CD8-positive, alpha-beta memory T cell (primary cell): Measurements from ENCODE around the gene DUS2. TPM values are rescaled to one million over a fixed set of nuclear protein-coding genes. Genes with fewer than 3 reads are reported as not detected.

ENCODE experiments used
- CTCF ChIA-PET: fragments of 350-600 bp; sonication (Branson Sonifier 250); formaldehyde crosslinking; loops from one replicate; lab custom pipeline; 2021; ENCODE audit warnings: antibody characterized with exemption; lab: Charles Lee
- POLR2A ChIA-PET: fragments of 350-600 bp; sonication (Branson Sonifier 250); formaldehyde crosslinking; loops from one replicate; lab custom pipeline; 2021; ENCODE audit warnings: antibody characterized with exemption; lab: Charles Lee
- DNase-seq, 5 donors: peaks; one replicate each; pipeline versions ENCODE4 v3.0.0 to v3.0.0-alpha.2; 2020 to 2022; ENCODE audit warnings: mixed read lengths in 1 of 5
- H3K27ac ChIP-seq: one replicate; pipeline ENCODE4 v1.7.0; 2013; ENCODE audit warnings: low read depth, mild to moderate bottlenecking, low read length, moderate library complexity
- H3K27me3 ChIP-seq: 2 replicates; pipeline ENCODE4 v1.7.0; 2013; ENCODE audit warnings: low read length, mild to moderate bottlenecking; ENCODE audit not compliant: insufficient read depth, poor library complexity, severe bottlenecking
- H3K36me3 ChIP-seq: 2 replicates; pipeline ENCODE4 v1.7.0; 2013; ENCODE audit warnings: mild to moderate bottlenecking, low read length, moderate library complexity; ENCODE audit not compliant: insufficient read depth
- H3K4me1 ChIP-seq: 2 replicates; pipeline ENCODE4 v1.7.0; 2013; ENCODE audit warnings: mild to moderate bottlenecking, low read length, moderate library complexity; ENCODE audit not compliant: insufficient read depth
- H3K4me3 ChIP-seq: 2 replicates; pipeline ENCODE4 v1.7.0; 2013; ENCODE audit warnings: mild to moderate bottlenecking, low read length
- H3K9me3 ChIP-seq: 2 replicates; pipeline ENCODE4 v1.7.0; 2013; ENCODE audit warnings: mild to moderate bottlenecking, low read length
- H3K27ac Mint-ChIP-seq, 8 donors: one replicate each; pipeline ENCODE4 v1.8.0; 2020 to 2021; ENCODE audit warnings: mixed read lengths in 8 of 8, mild to moderate bottlenecking in 6 of 8, inconsistent platforms in 3 of 8, moderate library complexity in 3 of 8
- H3K27me3 Mint-ChIP-seq, 2 donors: one replicate each; pipeline ENCODE4 v1.8.0; 2020 to 2021; ENCODE audit warnings: mixed read lengths in 2 of 2, mild to moderate bottlenecking in 1 of 2, moderate library complexity in 1 of 2
- H3K36me3 Mint-ChIP-seq, 3 donors: one replicate each; pipeline ENCODE4 v1.8.0; 2020 to 2021; ENCODE audit warnings: mixed read lengths in 3 of 3, inconsistent platforms in 1 of 3, mild to moderate bottlenecking in 1 of 3
- H3K4me1 Mint-ChIP-seq, 3 donors: one replicate each; pipeline ENCODE4 v1.8.0; 2020 to 2021; ENCODE audit warnings: mixed read lengths in 3 of 3, inconsistent platforms in 1 of 3, mild to moderate bottlenecking in 1 of 3
- H3K4me3 Mint-ChIP-seq, 7 donors: one replicate each; pipeline ENCODE4 v1.8.0; 2020 to 2021; ENCODE audit warnings: mixed read lengths in 7 of 7, mild to moderate bottlenecking in 6 of 7, moderate library complexity in 4 of 7, inconsistent platforms in 2 of 7
- H3K9me3 Mint-ChIP-seq, 5 donors: one replicate each; pipeline ENCODE4 v1.8.0; 2020 to 2022; ENCODE audit warnings: mixed read lengths in 5 of 5, mild to moderate bottlenecking in 3 of 5, moderate library complexity in 2 of 5, inconsistent platforms in 1 of 5
- polyA plus RNA-seq: library from polyadenylated mRNA; unstranded; fragments of 300-500 nt; fragmentation: Illumina TruSeq; gene quantifications from one replicate; pipeline ENCODE4 v1.2.3, GENCODE V29; 2021
- total RNA-seq, 2 experiments: library from RNA; stranded (reverse); gene quantifications; one replicate each; pipeline ENCODE4 v1.2.3, GENCODE V29; 2021

Gene DUS2
- total and polyA plus RNA-seq, 3 experiments from 2014 or later = 15.3 to 32.2 (median 31.3) TPM

GRCh38 chr16:68047987-68048386 lies 24.9 kb downstream of the DUS2 start:
- no peak overlapping the region for H3K4me3 Mint-ChIP-seq
- peak overlapping the region in 4 of 8 donors; percentile 8 to 46 (median 26) for H3K27ac Mint-ChIP-seq
- H3K9me3 Mint-ChIP-seq = no peaks in the 10 kb centered on the region
- H3K36me3 ChIP-seq = peaks cover 14% of the 10 kb centered on the region
- H3K27me3 ChIP-seq = no peaks in the 10 kb centered on the region
- no peaks in the 10 kb centered on the region for H3K4me1 ChIP-seq
- peaks cover 2 to 8% (median 4%) of the 10 kb centered on the region in 3 donors for H3K4me1 Mint-ChIP-seq
- POLR2A ChIA-PET = no interaction called here
- H3K27me3 Mint-ChIP-seq = no peaks in the 10 kb centered on the region
- peaks cover 0 to 48% (median 8%) of the 10 kb centered on the region in 3 donors for H3K36me3 Mint-ChIP-seq
- H3K27ac ChIP-seq = no peak overlapping the region
- CTCF ChIA-PET = interaction anchor here (0.7 to 1.1 kb wide), 3 partner anchors 20 to 164 kb away, joined by 3 to 4 read pairs (median 3); no protein-coding TSS in a partner anchor
- H3K4me3 ChIP-seq = no peak overlapping the region
- no peaks in the 10 kb centered on the region for H3K9me3 ChIP-seq
- DNase-seq = no peak

DNA sequence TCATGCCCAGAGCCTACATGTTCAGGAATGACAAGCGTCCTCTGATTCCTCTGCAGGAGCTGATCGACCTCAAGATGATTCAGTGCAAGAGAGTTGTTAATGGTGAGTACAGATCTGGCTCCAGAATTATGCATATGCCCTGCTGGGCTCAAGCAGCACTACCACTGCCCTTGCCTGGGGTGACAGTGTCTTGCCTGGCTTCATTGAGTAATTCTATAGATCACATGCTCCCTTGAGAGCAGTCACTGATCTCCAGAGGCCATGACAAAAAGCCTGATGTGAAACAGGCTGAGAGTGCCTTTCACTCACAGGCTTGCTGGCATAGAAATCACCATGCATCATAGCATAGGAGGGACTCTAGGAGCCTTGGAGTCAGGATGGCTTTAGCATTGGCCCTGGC lies 26.4 kb downstream of the DUS2 start:
- POLR2A ChIA-PET = no interaction called here
- H3K27ac ChIP-seq = no peak overlapping the region
- peaks cover 14% of the 10 kb centered on the region for H3K36me3 ChIP-seq
- H3K36me3 Mint-ChIP-seq = peaks cover 0 to 59% (median 19%) of the 10 kb centered on the region in 3 donors
- H3K9me3 ChIP-seq = no peaks in the 10 kb centered on the region
- peaks cover 2 to 4% (median 4%) of the 10 kb centered on the region in 3 donors for H3K4me1 Mint-ChIP-seq
- peak overlapping the region in 2 of 8 donors; percentile 44 to 50 for H3K27ac Mint-ChIP-seq
- no peak for DNase-seq
- no peaks in the 10 kb centered on the region for H3K4me1 ChIP-seq
- H3K4me3 Mint-ChIP-seq = no peak overlapping the region
- H3K4me3 ChIP-seq = no peak overlapping the region
- no peaks in the 10 kb centered on the region for H3K27me3 Mint-ChIP-seq
- no peaks in the 10 kb centered on the region for H3K27me3 ChIP-seq
- CTCF ChIA-PET = interaction anchor here (1.0 kb wide), 1 partner anchor 9 kb away, joined by 3 read pairs; no protein-coding TSS in a partner anchor
- H3K9me3 Mint-ChIP-seq = no peaks in the 10 kb centered on the region

DNA sequence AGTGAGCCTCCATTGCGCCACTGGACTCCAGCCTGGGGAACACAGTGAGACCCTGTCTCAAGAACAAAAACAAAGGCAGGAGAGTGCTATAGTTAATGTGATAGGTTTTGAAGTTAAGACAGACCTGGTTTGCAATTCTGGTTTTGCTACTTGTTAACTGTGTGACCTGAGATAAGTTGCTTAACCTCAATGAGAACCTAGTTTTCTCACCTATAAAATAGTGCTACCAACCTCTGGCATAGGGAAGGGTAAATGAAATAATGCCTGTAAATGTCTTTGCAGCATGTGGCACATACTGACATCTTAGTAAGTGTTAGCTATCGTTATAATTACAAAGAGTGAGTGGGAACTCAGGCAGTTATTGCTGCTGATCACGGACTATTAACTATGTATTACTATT lies 32.3 kb downstream of the DUS2 start:
- no peak for DNase-seq
- Mint-ChIP-seq H3K27me3 (no peaks in the 10 kb centered on the region), H3K36me3 (peaks cover 13 to 56% (median 21%) of the 10 kb centered on the region in 3 donors), H3K4me1 (peaks cover 22 to 33% (median 32%) of the 10 kb centered on the region in 3 donors), H3K9me3 (no peaks in the 10 kb centered on the region), H3K4me3 (no peak overlapping the region), H3K27ac (peak overlapping the region in 1 of 8 donors; percentile 83)
- H3K4me1 ChIP-seq = peaks cover 13% of the 10 kb centered on the region
- CTCF ChIA-PET = interaction anchor here (0.6 to 1.4 kb wide), 4 partner anchors 9 to 171 kb away, joined by 3 to 5 read pairs (median 4); partner anchors contain the start of gene NFATC3
- no peak overlapping the region for H3K27ac ChIP-seq
- H3K9me3 ChIP-seq = no peaks in the 10 kb centered on the region
- H3K36me3 ChIP-seq = peaks cover 23% of the 10 kb centered on the region
- H3K27me3 ChIP-seq = no peaks in the 10 kb centered on the region
- H3K4me3 ChIP-seq = no peak overlapping the region
- POLR2A ChIA-PET = no interaction called here

DNA sequence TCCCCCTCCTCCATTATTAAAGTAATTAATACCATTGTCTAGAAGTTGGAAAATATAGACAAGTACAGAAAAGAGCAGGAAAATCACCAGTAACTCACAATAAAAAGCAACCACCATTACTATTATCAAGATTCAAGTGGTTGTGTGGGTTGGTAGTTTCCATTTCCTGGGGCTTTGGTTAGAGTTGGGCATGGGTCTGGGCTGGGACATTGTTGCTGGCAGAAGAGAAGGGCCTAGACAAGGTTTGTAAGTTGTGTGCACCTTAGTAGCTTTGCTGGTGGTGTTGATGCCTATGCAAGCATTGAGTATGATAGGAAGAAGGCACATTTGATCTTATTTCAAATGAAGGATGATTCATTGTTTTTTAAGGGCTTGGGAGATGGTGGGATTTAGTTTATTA lies 36.7 kb downstream of the DUS2 start:
- H3K4me1 ChIP-seq = peaks cover 56% of the 10 kb centered on the region
- no peak for DNase-seq
- no peaks in the 10 kb centered on the region for H3K9me3 Mint-ChIP-seq
- H3K4me1 Mint-ChIP-seq = peaks cover 57 to 76% (median 74%) of the 10 kb centered on the region in 3 donors
- peak overlapping the region; percentile 34 to 74 (median 54) for H3K27ac Mint-ChIP-seq
- no peak overlapping the region for H3K27ac ChIP-seq
- H3K4me3 ChIP-seq = no peak overlapping the region
- H3K36me3 ChIP-seq = peaks cover 13% of the 10 kb centered on the region
- peaks cover 7 to 33% (median 18%) of the 10 kb centered on the region in 3 donors for H3K36me3 Mint-ChIP-seq
- no peaks in the 10 kb centered on the region for H3K9me3 ChIP-seq
- ChIA-PET POLR2A (no interaction called here), CTCF (no interaction called here)
- H3K4me3 Mint-ChIP-seq = peak overlapping the region in 5 of 7 donors; percentile 7 to 54 (median 15)
- no peaks in the 10 kb centered on the region for H3K27me3 ChIP-seq
- H3K27me3 Mint-ChIP-seq = no peaks in the 10 kb centered on the region

GRCh38 chr16:68061396-68061795 lies 38.3 kb downstream of the DUS2 start:
- peaks cover 4 to 24% (median 13%) of the 10 kb centered on the region in 3 donors for H3K36me3 Mint-ChIP-seq

GRCh38 chr16:68062910-68063393 lies 39.9 kb downstream of the DUS2 start:
- peaks cover 4 to 22% (median 10%) of the 10 kb centered on the region in 3 donors for H3K36me3 Mint-ChIP-seq
- Histone ChIP-seq H3K4me3 (no peak overlapping the region), H3K36me3 (no peaks in the 10 kb centered on the region), H3K27ac (no peak overlapping the region), H3K9me3 (no peaks in the 10 kb centered on the region), H3K27me3 (no peaks in the 10 kb centered on the region), H3K4me1 (peaks cover 77% of the 10 kb centered on the region)
- peak overlapping the region; percentile 85 to 96 (median 89) for H3K27ac Mint-ChIP-seq
- CTCF ChIA-PET = interaction anchor here (1.0 to 9.9 kb wide), 9 partner anchors 9 to 179 kb away, joined by 3 to 91 read pairs (median 12); partner anchors contain the start of genes NFATC3, NRN1L and PSMB10
- POLR2A ChIA-PET = interaction anchor here (0.6 to 3.6 kb wide), 5 partner anchors 22 to 1385 kb away, joined by 3 to 11 read pairs (median 3); partner anchors contain the start of gene NFATC3
- H3K4me3 Mint-ChIP-seq = peak overlapping the region; percentile 10 to 86 (median 69)
- peak in 3 of 5 donors; percentile 34 to 68 (median 58) for DNase-seq
- H3K27me3 Mint-ChIP-seq = no peaks in the 10 kb centered on the region
- no peaks in the 10 kb centered on the region for H3K9me3 Mint-ChIP-seq
- peaks cover 72 to 89% (median 88%) of the 10 kb centered on the region in 3 donors for H3K4me1 Mint-ChIP-seq

More at GRCh38 chr16:68061396-68061795, 38.3 kb downstream of the DUS2 start:
- Histone ChIP-seq H3K4me1 (peaks cover 72% of the 10 kb centered on the region), H3K27me3 (no peaks in the 10 kb centered on the region), H3K4me3 (no peak overlapping the region), H3K27ac (no peak overlapping the region), H3K36me3 (peaks cover 1% of the 10 kb centered on the region), H3K9me3 (no peaks in the 10 kb centered on the region)
- CTCF ChIA-PET = interaction anchor here (1.1 to 9.9 kb wide), 6 partner anchors 16 to 245 kb away, joined by 4 to 91 read pairs (median 16); partner anchors contain the start of gene NFATC3
- Mint-ChIP-seq H3K9me3 (no peaks in the 10 kb centered on the region), H3K27me3 (no peaks in the 10 kb centered on the region), H3K27ac (peak overlapping the region; percentile 75 to 96 (median 88)), H3K4me1 (peaks cover 68 to 79% (median 79%) of the 10 kb centered on the region in 3 donors), H3K4me3 (peak overlapping the region in 3 of 7 donors; percentile 23 to 72 (median 50))
- no peak for DNase-seq
- POLR2A ChIA-PET = interaction anchor here (0.5 to 3.6 kb wide), 2 partner anchors 24 to 79 kb away, joined by 3 to 11 read pairs; partner anchors contain the start of gene NFATC3

- H3K4me1 Mint-ChIP-seq = peaks cover 74 to 89% (median 87%) of the 10 kb centered on the region in 3 donors
- no peaks in the 10 kb centered on the region for H3K27me3 ChIP-seq
- H3K27ac ChIP-seq = peak overlapping the region; percentile 12
- H3K9me3 Mint-ChIP-seq = no peaks in the 10 kb centered on the region
- ChIA-PET CTCF (interaction anchor here (0.6 to 9.9 kb wide), 15 partner anchors 12 to 250 kb away, joined by 3 to 91 read pairs (median 5); partner anchors contain the start of genes DDX28, DUS2, NFATC3 and NRN1L), POLR2A (interaction anchor here (3.6 kb wide), 1 partner anchor 20 kb away, joined by 11 read pairs; the partner anchor contains the start of gene NFATC3)
- H3K27me3 Mint-ChIP-seq = no peaks in the 10 kb centered on the region
- no peaks in the 10 kb centered on the region for H3K36me3 ChIP-seq
- H3K4me1 ChIP-seq = peaks cover 82% of the 10 kb centered on the region
- H3K4me3 ChIP-seq = no peak overlapping the region
- H3K9me3 ChIP-seq = no peaks in the 10 kb centered on the region
- H3K27ac Mint-ChIP-seq = peak overlapping the region; percentile 70 to 93 (median 88)
- peak; percentile 56 to 78 (median 62) for DNase-seq
- H3K36me3 Mint-ChIP-seq = peaks cover 1 to 20% (median 7%) of the 10 kb centered on the region in 3 donors
- peak overlapping the region; percentile 1 to 88 (median 63) for H3K4me3 Mint-ChIP-seq
Measured at GRCh38 chr16:68064791-68065365, 41.8 kb downstream of the DUS2 start.
